Activated T-helper 1 cell treated with anti-CD3 and anti-CD28 coated beads, Interleukin-12 subunit alpha, Interleukin-12 subunit beta, Interleukin-2, Interleukin-4 antibody, amounts not matched to agents 30 ng/mL and 10 ng/mL and 1 ng/mL, durations not matched to agents 14 hours and 24 hours and 36 hours (primary cell): ENCODE data around the gene COL4A2. TPM values are rescaled to one million over a fixed set of nuclear protein-coding genes. Genes with fewer than 3 reads are reported as not detected.
"Not testable (repeated sequence)": the region's sequence is repeated elsewhere in the genome, so short reads cannot be mapped to it uniquely, and the experiment has no call there.

ENCODE experiments used
- DNase-seq: peaks from one replicate; pipeline ENCODE4 v3.0.0; 2021; ENCODE audit warnings: low spot score
- H3K27ac Mint-ChIP-seq: one replicate; pipeline ENCODE4 v1.8.0; 2021; ENCODE audit warnings: mild to moderate bottlenecking, mixed read lengths
- H3K27me3 Mint-ChIP-seq: one replicate; pipeline ENCODE4 v1.8.0; 2022; ENCODE audit warnings: mild to moderate bottlenecking, moderate library complexity, mixed read lengths; ENCODE audit not compliant: insufficient read depth
- H3K36me3 Mint-ChIP-seq: one replicate; pipeline ENCODE4 v1.8.0; 2021; ENCODE audit warnings: low read depth, mixed read lengths
- H3K4me1 Mint-ChIP-seq: one replicate; pipeline ENCODE4 v1.8.0; 2021; ENCODE audit warnings: low read depth, mixed read lengths
- H3K4me3 Mint-ChIP-seq: one replicate; pipeline ENCODE4 v1.8.0; 2021; ENCODE audit warnings: mild to moderate bottlenecking, moderate library complexity, mixed read lengths
- H3K9me3 Mint-ChIP-seq: one replicate; pipeline ENCODE4 v1.8.0; 2021; ENCODE audit warnings: mixed read lengths
- intact Hi-C: fragments of 100-400 bp; cut with micrococcal nuclease; formaldehyde crosslinking; loops from one replicate; pipeline ENCODE4 v1.15.1; 2024
- total RNA-seq: library from RNA; stranded (reverse); gene quantifications from 2 replicates; pipeline ENCODE4 v1.2.3, GENCODE V29; 2022

COL4A2 gene
- total RNA-seq, 1 donor from 2014 or later: not detected

GRCh38 chr13:110317093-110317492 lies 10.0 kb downstream of the COL4A2 start:
- DNase-seq: no peak
- Mint-ChIP-seq H3K27ac (no peak overlapping the region), H3K27me3 (peaks cover 40% of the 10 kb centered on the region), H3K4me3 (no peak overlapping the region), H3K9me3 (peaks cover 4% of the 10 kb centered on the region), H3K36me3 (no peaks in the 10 kb centered on the region), H3K4me1 (peaks cover 17% of the 10 kb centered on the region)
- intact Hi-C loops: no loop called here

GRCh38 chr13:110317496-110318195 lies 10.6 kb downstream of the COL4A2 start:
- no peak overlapping the region for H3K27ac Mint-ChIP-seq
- no peaks in the 10 kb centered on the region for H3K36me3 Mint-ChIP-seq
- H3K27me3 Mint-ChIP-seq: peaks cover 40% of the 10 kb centered on the region
- H3K4me1 Mint-ChIP-seq: peaks cover 17% of the 10 kb centered on the region
- H3K4me3 Mint-ChIP-seq: no peak overlapping the region
- DNase-seq: no peak
- intact Hi-C loops: no loop called here
- peaks cover 4% of the 10 kb centered on the region for H3K9me3 Mint-ChIP-seq

GRCh38 chr13:110318920-110319319 lies 11.8 kb downstream of the COL4A2 start:
- Mint-ChIP-seq H3K27me3 (peaks cover 37% of the 10 kb centered on the region), H3K36me3 (no peaks in the 10 kb centered on the region), H3K9me3 (peaks cover 4% of the 10 kb centered on the region), H3K4me1 (peaks cover 17% of the 10 kb centered on the region), H3K27ac (no peak overlapping the region), H3K4me3 (no peak overlapping the region)
- DNase-seq: no peak
- intact Hi-C loops: no loop called here

GRCh38 chr13:110319397-110319773 lies 12.3 kb downstream of the COL4A2 start:
- H3K9me3 Mint-ChIP-seq: peaks cover 4% of the 10 kb centered on the region
- intact Hi-C loops: no loop called here
- no peak overlapping the region for H3K4me3 Mint-ChIP-seq
- no peaks in the 10 kb centered on the region for H3K36me3 Mint-ChIP-seq
- peaks cover 42% of the 10 kb centered on the region for H3K27me3 Mint-ChIP-seq
- peaks cover 17% of the 10 kb centered on the region for H3K4me1 Mint-ChIP-seq
- no peak overlapping the region for H3K27ac Mint-ChIP-seq
- no peak for DNase-seq

- DNase-seq: peak; percentile 23
- Mint-ChIP-seq H3K27ac (no peak overlapping the region), H3K4me1 (peaks cover 17% of the 10 kb centered on the region), H3K9me3 (peaks cover 4% of the 10 kb centered on the region), H3K4me3 (peak overlapping the region; percentile 2), H3K27me3 (peaks cover 48% of the 10 kb centered on the region), H3K36me3 (no peaks in the 10 kb centered on the region)
- intact Hi-C loops: no loop called here
These were observed 12.9 kb downstream of the COL4A2 start for GRCh38 chr13:110319774-110320509.

GRCh38 chr13:110320645-110321044 lies 13.6 kb downstream of the COL4A2 start:
- Mint-ChIP-seq H3K9me3 (peaks cover 4% of the 10 kb centered on the region), H3K27ac (no peak overlapping the region), H3K4me3 (no peak overlapping the region), H3K36me3 (no peaks in the 10 kb centered on the region), H3K4me1 (peaks cover 17% of the 10 kb centered on the region), H3K27me3 (peaks cover 43% of the 10 kb centered on the region)
- DNase-seq: no peak
- intact Hi-C loops: no loop called here

- H3K4me3 Mint-ChIP-seq, H3K9me3 Mint-ChIP-seq, H3K27ac Mint-ChIP-seq, H3K36me3 Mint-ChIP-seq, DNase-seq, intact Hi-C loops: not testable (repeated sequence)
- Mint-ChIP-seq H3K4me1 (peaks cover 17% of the 10 kb centered on the region), H3K27me3 (peaks cover 45% of the 10 kb centered on the region)
These were observed 14.5 kb downstream of the COL4A2 start for GRCh38 chr13:110321573-110321972.

- no peak overlapping the region for H3K4me3 Mint-ChIP-seq
- peaks cover 17% of the 10 kb centered on the region for H3K4me1 Mint-ChIP-seq
- H3K27ac Mint-ChIP-seq: no peak overlapping the region
- DNase-seq: no peak
- intact Hi-C loops: no loop called here
- H3K27me3 Mint-ChIP-seq: peaks cover 51% of the 10 kb centered on the region
- no peaks in the 10 kb centered on the region for H3K36me3 Mint-ChIP-seq
- peaks cover 4% of the 10 kb centered on the region for H3K9me3 Mint-ChIP-seq
These were observed 15.2 kb downstream of the COL4A2 start for GRCh38 chr13:110322126-110322827.

- no peaks in the 10 kb centered on the region for H3K36me3 Mint-ChIP-seq
- peaks cover 51% of the 10 kb centered on the region for H3K27me3 Mint-ChIP-seq
- H3K9me3 Mint-ChIP-seq: peaks cover 4% of the 10 kb centered on the region
- H3K4me1 Mint-ChIP-seq: peaks cover 17% of the 10 kb centered on the region
- no peak overlapping the region for H3K27ac Mint-ChIP-seq
- intact Hi-C loops: no loop called here
- DNase-seq: no peak
- no peak overlapping the region for H3K4me3 Mint-ChIP-seq
These were observed 15.7 kb downstream of the COL4A2 start for GRCh38 chr13:110322828-110323171.

- peaks cover 49% of the 10 kb centered on the region for H3K27me3 Mint-ChIP-seq
- peaks cover 17% of the 10 kb centered on the region for H3K4me1 Mint-ChIP-seq
These were observed 16.2 kb downstream of the COL4A2 start for GRCh38 chr13:110323172-110323891.

GRCh38 chr13:110324026-110324749 lies 17.1 kb downstream of the COL4A2 start:
- H3K36me3 Mint-ChIP-seq: no peaks in the 10 kb centered on the region
- peaks cover 13% of the 10 kb centered on the region for H3K4me1 Mint-ChIP-seq
- peaks cover 52% of the 10 kb centered on the region for H3K27me3 Mint-ChIP-seq
- H3K9me3 Mint-ChIP-seq: peaks cover 4% of the 10 kb centered on the region
- DNase-seq: no peak
- no peak overlapping the region for H3K4me3 Mint-ChIP-seq
- intact Hi-C loops: no loop called here
- no peak overlapping the region for H3K27ac Mint-ChIP-seq

More at GRCh38 chr13:110323172-110323891, 16.2 kb downstream of the COL4A2 start:
- H3K27ac Mint-ChIP-seq: no peak overlapping the region
- intact Hi-C loops: no loop called here
- H3K36me3 Mint-ChIP-seq: no peaks in the 10 kb centered on the region
- peaks cover 4% of the 10 kb centered on the region for H3K9me3 Mint-ChIP-seq
- no peak overlapping the region for H3K4me3 Mint-ChIP-seq
- DNase-seq: no peak

GRCh38 chr13:110326263-110326904 lies 19.3 kb downstream of the COL4A2 start:
- no peak overlapping the region for H3K27ac Mint-ChIP-seq
- no peak overlapping the region for H3K4me3 Mint-ChIP-seq
- H3K4me1 Mint-ChIP-seq: no peaks in the 10 kb centered on the region
- H3K27me3 Mint-ChIP-seq: peaks cover 52% of the 10 kb centered on the region
- H3K9me3 Mint-ChIP-seq: no peaks in the 10 kb centered on the region
- no peaks in the 10 kb centered on the region for H3K36me3 Mint-ChIP-seq
- intact Hi-C loops: no loop called here
- DNase-seq: no peak
